Measurements from ENCODE around the gene CSK.
A peak's percentile ranks its signal among the peaks of the same experiment; 100 is the strongest.
"Not testable (repeated sequence)": the region's sequence is repeated elsewhere in the genome, so short reads cannot be mapped to it uniquely, and the experiment has no call there.

The CSK gene

GRCh38 chr15:74781431-74782258 lies at the start of gene CSK:
Gene CSK (plus strand): TSS chr15:74782080. CDS start chr15:74798298, 16,218 bp downstream.
- DNase-seq (ENCODE audit: low spot score) = peak; percentile 97

- no peak for DNase-seq (ENCODE audit: low spot score)
Measured at GRCh38 chr15:74732846-74733245, 49.0 kb upstream of the CSK start.

GRCh38 chr15:74733269-74733668 lies 48.6 kb upstream of the CSK start:
- DNase-seq (ENCODE audit: low spot score) = no peak

DNA sequence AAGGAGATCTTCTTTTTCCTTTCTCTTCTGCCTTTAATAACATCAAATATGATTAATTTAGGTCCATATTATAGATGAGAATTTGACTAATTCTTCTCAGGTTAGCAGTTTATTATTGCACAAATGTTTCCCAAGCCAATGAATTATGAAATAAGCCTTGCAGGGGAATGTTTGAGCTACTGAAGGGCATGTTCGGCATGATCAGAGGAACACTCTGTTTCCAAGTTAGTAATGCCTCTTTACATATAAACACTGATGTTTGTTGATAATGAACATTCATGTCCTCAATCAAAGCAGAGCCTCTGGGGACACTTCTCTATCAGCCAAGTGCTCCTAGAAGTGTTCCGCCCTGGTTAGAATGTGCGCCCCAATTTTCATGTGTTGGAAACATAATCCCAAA lies 46.6 kb upstream of the CSK start:
- no peak for DNase-seq (ENCODE audit: low spot score)

DNA sequence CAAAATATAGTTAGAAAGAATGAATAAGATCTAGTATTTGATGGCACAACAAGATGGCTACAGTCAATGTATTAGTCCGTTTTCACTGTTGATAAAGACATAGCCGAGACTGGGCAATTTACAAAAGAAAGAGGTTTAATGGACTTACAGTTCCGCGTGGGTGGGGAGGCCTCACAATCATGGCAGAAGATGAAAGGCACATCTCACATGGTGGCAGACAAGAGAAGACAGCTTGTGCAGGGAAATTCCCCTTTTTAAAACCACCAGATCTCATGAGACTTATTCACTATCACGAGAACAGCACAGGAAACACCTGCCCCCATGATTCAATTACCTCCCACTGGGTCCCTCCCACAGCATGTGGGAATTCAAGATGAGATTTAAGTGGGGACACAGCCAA lies 43.6 kb upstream of the CSK start:
- not testable (repeated sequence) for DNase-seq (ENCODE audit: low spot score)

DNA sequence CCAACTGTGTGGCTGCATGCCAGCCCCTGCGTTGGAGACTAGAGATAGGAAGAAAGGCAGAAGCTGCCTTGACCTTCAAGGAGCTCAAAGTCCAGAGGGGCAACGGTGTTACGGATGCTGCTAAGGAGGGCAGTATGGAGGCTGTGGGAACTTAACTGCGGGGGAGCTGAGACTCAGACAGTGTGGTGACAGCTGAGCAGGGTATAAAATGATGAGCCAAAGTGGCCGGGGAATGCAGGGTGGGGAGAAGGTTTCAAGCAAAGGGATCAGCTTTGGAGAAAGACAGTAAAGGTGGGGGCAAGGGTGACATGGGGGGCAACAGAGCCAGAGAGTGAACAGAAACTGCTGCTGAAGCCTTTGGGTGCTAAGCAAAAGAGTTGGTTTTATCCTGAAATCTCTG lies 39.5 kb upstream of the CSK start:
- DNase-seq (ENCODE audit: low spot score) = no peak

DNA sequence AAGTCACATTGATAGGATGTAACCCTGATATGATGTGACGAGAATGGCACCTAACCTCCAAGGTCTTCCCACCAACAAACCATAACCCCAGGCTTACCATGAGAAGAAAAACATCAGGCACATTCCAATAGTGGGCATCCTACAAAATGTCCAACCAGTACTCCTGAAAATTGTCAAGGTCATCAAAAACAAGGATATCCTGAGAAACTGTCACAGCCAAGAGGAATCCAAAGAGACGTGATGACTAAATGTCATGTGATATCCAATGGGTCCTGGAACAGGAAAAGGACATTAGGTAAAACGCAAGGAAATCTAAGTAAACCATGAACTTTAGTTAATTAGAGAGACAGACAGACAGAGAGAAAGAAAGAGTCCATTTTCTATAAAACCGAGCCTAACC lies 35.5 kb upstream of the CSK start:
- no peak for DNase-seq (ENCODE audit: low spot score)

DNA sequence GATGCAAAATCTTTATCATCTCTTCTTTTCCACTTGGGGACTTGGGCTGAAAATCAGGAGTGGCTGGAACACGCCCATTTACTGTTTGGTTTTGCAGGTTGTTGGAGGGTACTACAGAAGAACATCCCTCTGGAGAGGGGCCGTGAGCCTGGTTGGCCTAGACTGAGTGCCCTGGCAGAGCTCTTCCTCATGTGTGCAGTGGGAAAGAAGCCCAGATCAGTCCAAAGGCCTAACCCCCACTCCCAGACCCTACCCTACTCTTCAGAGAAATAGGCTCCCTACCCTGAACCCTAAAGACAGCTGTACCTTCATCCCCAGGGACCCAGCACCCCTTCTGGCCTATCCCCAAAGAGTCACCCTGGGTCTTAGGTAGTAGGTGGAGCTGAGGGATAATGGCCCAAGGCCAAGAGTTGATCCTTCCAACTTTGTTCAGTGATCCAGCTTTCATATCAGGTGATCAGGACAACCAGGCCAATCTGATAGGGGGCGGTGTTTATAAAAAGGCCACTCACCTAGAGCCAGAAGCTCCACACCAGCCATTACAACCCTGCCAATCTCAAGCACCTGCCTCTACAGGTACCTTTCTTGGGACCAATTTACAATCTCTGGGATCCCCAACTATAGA lies 33.4 kb upstream of the CSK start, which contains the start of gene CYP1A2:
CYP1A2 (plus strand) TSS at position 524 of the 625 bp plus-strand sequence. CDS start 894 bp downstream, outside the sequence.
- DNase-seq (ENCODE audit: low spot score) = no peak

DNA sequence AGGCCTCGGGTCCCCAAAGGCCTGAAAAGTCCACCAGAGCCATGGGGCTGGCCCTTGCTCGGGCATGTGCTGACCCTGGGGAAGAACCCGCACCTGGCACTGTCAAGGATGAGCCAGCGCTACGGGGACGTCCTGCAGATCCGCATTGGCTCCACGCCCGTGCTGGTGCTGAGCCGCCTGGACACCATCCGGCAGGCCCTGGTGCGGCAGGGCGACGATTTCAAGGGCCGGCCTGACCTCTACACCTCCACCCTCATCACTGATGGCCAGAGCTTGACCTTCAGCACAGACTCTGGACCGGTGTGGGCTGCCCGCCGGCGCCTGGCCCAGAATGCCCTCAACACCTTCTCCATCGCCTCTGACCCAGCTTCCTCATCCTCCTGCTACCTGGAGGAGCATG lies 32.0 kb upstream of the CSK start:
- no peak for DNase-seq (ENCODE audit: low spot score)

- DNase-seq (ENCODE audit: low spot score) = no peak
Measured at GRCh38 chr15:74750751-74751150, 31.1 kb upstream of the CSK start.

- DNase-seq (ENCODE audit: low spot score) = no peak
Measured at GRCh38 chr15:74752011-74752410, 29.9 kb upstream of the CSK start.

- DNase-seq (ENCODE audit: low spot score) = peak; percentile 85
Measured at GRCh38 chr15:74752531-74752930, 29.3 kb upstream of the CSK start.

GRCh38 chr15:74754593-74755215 lies 27.2 kb upstream of the CSK start:
- DNase-seq (ENCODE audit: low spot score) = no peak

- no peak for DNase-seq (ENCODE audit: low spot score)
Measured at GRCh38 chr15:74758736-74759135, 23.1 kb upstream of the CSK start.

DNA sequence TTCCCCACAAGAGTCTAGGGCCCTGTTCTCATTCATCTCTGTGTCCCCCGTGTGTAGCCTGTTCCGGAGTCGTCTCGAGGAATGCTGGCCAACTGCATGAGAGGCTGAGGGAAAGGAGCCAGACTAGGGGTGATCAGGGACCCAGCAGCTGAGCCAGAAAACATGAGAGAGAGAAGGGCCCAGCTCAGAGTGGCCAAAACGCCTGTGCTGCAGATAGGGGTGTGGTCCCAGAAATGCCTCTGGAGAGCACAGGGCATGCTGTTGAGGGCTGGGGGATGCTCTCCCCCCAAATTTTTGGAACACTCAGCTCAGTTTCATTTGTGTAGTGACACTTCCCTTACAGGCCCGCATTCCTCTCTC lies 19.1 kb upstream of the CSK start:
- DNase-seq (ENCODE audit: low spot score) = no peak

- no peak for DNase-seq (ENCODE audit: low spot score)
Measured at GRCh38 chr15:74763416-74763815, 18.5 kb upstream of the CSK start.

GRCh38 chr15:74767167-74768098 lies 14.4 kb upstream of the CSK start:
- DNase-seq (ENCODE audit: low spot score) = no peak

GRCh38 chr15:74768099-74768770 lies 13.6 kb upstream of the CSK start:
- DNase-seq (ENCODE audit: low spot score) = no peak

- peak; percentile 73 for DNase-seq (ENCODE audit: low spot score)
Measured at GRCh38 chr15:74768771-74769342, 13.0 kb upstream of the CSK start.

DNA sequence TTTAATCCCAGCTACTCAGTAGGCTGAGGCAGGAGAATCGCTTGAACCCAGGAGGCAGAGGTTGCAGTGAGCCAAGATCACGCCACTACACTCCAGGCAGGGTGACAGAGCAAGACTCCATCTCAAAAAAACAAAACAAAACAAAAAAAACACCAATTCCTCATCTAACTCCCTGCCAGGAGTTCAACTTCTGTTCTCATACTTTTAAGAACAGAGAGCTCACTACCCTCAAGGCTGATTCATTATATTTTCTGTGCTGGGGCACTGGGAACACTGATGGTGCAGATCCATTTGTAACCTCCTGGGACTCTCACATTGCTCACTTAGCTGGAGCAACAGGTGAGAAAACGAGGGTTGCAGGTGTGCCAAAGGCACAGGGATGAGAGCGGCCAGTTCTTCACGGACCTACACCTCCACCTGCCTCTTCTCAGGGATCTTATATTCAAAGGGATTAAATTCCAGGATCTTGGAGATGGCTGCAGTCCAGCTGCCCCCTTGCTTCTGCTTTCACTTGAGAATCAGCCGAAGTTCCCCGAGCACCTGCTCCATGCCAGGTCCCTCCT lies 12.3 kb upstream of the CSK start:
- no peak for DNase-seq (ENCODE audit: low spot score)
